GM18499 (cell line): ENCODE data around the gene OR3A3.

Source experiments
- ATAC-seq: cut with Tn5 transposase; IDR thresholded peaks from one replicate; pipeline ENCODE4 v1.9.1; 2021; ENCODE audit warnings: moderate number of reproducible peaks; ENCODE audit not compliant: insufficient read depth, unreplicated experiment

OR3A3 gene

DNA sequence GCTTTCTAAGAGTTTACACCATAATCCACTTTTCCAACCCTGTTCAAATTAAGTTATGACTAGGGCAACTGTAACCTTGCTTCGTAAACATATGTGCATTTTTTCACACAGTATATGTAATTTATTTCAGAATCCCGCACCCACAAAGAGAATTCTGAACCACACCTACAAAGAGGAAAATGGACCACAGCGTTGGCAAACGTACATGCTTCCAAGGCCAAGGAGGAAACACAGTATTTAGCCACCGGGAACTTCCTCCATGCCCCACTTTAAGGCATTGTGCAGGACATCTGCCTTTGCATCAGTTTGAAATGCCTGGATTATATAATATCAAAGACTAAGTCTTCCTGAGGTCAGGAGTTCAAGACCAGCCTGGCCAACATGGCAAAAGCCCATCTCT, 58.4 kb downstream of the OR3A3 start:
- no peak for ATAC-seq

GRCh38 chr17:3471599-3471998, 60.4 kb downstream of the OR3A3 start, which contains the start of gene SPATA22:
Gene SPATA22, minus strand, starts transcription at chr17:3471819. Its CDS starts 2,494 bp downstream, at chr17:3469325.
- ATAC-seq, result no peak

GRCh38 chr17:3472137-3472536, 61.0 kb downstream of the OR3A3 start:
- ATAC-seq, result no peak
